ENCODE results near the gene CACNA2D2. TPM values are rescaled to one million over a fixed set of nuclear protein-coding genes. Genes with fewer than 3 reads are reported as not detected.

The CACNA2D2 gene
- total and polyA plus RNA-seq, 2 of the 13 experiments (the other 11 are each of a cell fraction or from before 2014, with no cell fraction given), result not detected

GRCh38 chr3:50425911-50426310 is 77.5 kb downstream of the CACNA2D2 start:
- ChIA-PET CTCF (ENCODE audit: low intra/inter-chr PET ratio, low total read pairs) (no interaction called here), POLR2A (no interaction called here)
- peaks cover 4 to 48% of the 10 kb centered on the region in 2 experiments; a peak in 2 of 5 replicates for H3K27me3 ChIP-seq (ENCODE audit: control insufficient read depth in 1 of 2, insufficient read depth in 2 of 2, low read length in 2 of 2)
- in situ Hi-C loops (cut with HindIII; ENCODE audit: extremely low pct_ligation_motif_present, low pct_unique_long_range_greater_than_20kb) (no loop called here), intact Hi-C loops (cut with micrococcal nuclease; ENCODE audit: unreplicated experiment) (no loop called here)
- 0 out of 2 replicates have a peak, but pooled peaks cover 2% of the 10 kb centered on the region for H4K20me1 ChIP-seq (ENCODE audit: insufficient read depth, low read length)
- peaks cover 36% of the 10 kb centered on the region for H3K4me1 ChIP-seq (ENCODE audit: insufficient read depth, low read length)
- no peak overlapping the region for H3K4me3 ChIP-seq (replicated peaks in 1 of 3; ENCODE audit: insufficient read depth in 1 of 3, low read depth in 2 of 3, low read length in 3 of 3)
- H3K27ac ChIP-seq (ENCODE audit: extremely low read length, insufficient read depth, low read length), result no peak overlapping the region
- no peaks in the 10 kb centered on the region for H3K36me3 ChIP-seq (replicated peaks in 1 of 2; ENCODE audit: control insufficient read depth in 1 of 2, insufficient read depth in 2 of 2, low read length in 2 of 2)
- TF ChIP-seq ZSCAN5A (CRISPR knock-in tag; IDR thresholded peaks at IDR 0.05; ENCODE audit: borderline replicate concordance) (no peak), ZNF670 (CRISPR knock-in tag; IDR thresholded peaks at IDR 0.05; ENCODE audit: borderline replicate concordance) (no peak), ZFP36 (IDR thresholded peaks at IDR 0.05; ENCODE audit: borderline replicate concordance, low read depth, low read length, partially characterized antibody) (no peak), U2AF2 (IDR thresholded peaks at IDR 0.05; ENCODE audit: low read depth, low read length) (no peak), MAFF (IDR thresholded peaks at IDR 0.05; ENCODE audit: low read depth, low read length) (no peak)
- BruUV-seq (replicated peaks), result no TSS peak
- no peaks in the 10 kb centered on the region for H3K9me3 ChIP-seq (ENCODE audit: low read length)
- no peaks in the 10 kb centered on the region for H3K79me2 ChIP-seq (ENCODE audit: insufficient read depth, low read length)
- no peak overlapping the region for H2AFZ ChIP-seq (ENCODE audit: low read length)
- 0% methylated on average over 3 of the region's 5 CpGs for WGBS (ENCODE audit: low lambda C conversion rate)
- no peak for ATAC-seq
- H3K4me2 ChIP-seq (ENCODE audit: low read depth, low read length), result no peak overlapping the region
- no peak for DNase-seq (ENCODE audit: low spot score)
- no peak overlapping the region for H3K9ac ChIP-seq (ENCODE audit: insufficient read depth, low read depth, low read length)
- no peak for FAIRE-seq

- no peak overlapping the region for H3K9ac ChIP-seq (ENCODE audit: insufficient read depth, low read depth, low read length)
- no peaks in the 10 kb centered on the region for H3K9me3 ChIP-seq (ENCODE audit: low read length)
- CTCF ChIA-PET (ENCODE audit: low intra/inter-chr PET ratio, low total read pairs), result no interaction called here
- no TSS peak for BruUV-seq (replicated peaks)
- H3K4me3 ChIP-seq (replicated peaks in 1 of 3; ENCODE audit: insufficient read depth in 1 of 3, low read depth in 2 of 3, low read length in 3 of 3), result no peak overlapping the region
- no peaks in the 10 kb centered on the region for H3K79me2 ChIP-seq (ENCODE audit: insufficient read depth, low read length)
- H3K4me2 ChIP-seq (ENCODE audit: low read depth, low read length), result 0 out of 2 replicates have a peak overlapping the region, but pooled peaks have one; percentile 3
- peaks cover 4 to 33% of the 10 kb centered on the region in 2 experiments; a peak in 3 of 5 replicates for H3K27me3 ChIP-seq (ENCODE audit: control insufficient read depth in 1 of 2, insufficient read depth in 2 of 2, low read length in 2 of 2)
- H2AFZ ChIP-seq (ENCODE audit: low read length), result no peak overlapping the region
- in situ Hi-C loops (cut with HindIII; ENCODE audit: extremely low pct_ligation_motif_present, low pct_unique_long_range_greater_than_20kb), result no loop called here
- DNase-seq (ENCODE audit: low spot score) (peak; percentile 50), ATAC-seq (peak; percentile 66), FAIRE-seq (no peak)
- WGBS (ENCODE audit: low lambda C conversion rate), result no CpG with 5 or more reads among the region's 7 CpGs
- H3K27ac ChIP-seq (ENCODE audit: extremely low read length, insufficient read depth, low read length), result no peak overlapping the region
- intact Hi-C loops (cut with micrococcal nuclease; ENCODE audit: unreplicated experiment), result no loop called here
- peaks cover 36% of the 10 kb centered on the region for H3K4me1 ChIP-seq (ENCODE audit: insufficient read depth, low read length)
- POLR2A ChIA-PET, result interaction anchor here (1.2 kb wide), 1 partner anchor 73 kb away, joined by 3 read pairs; the partner anchor contains the start of genes CYB561D2 and NPRL2
- H3K36me3 ChIP-seq (replicated peaks in 1 of 2; ENCODE audit: control insufficient read depth in 1 of 2, insufficient read depth in 2 of 2, low read length in 2 of 2), result no peaks in the 10 kb centered on the region
- 0 out of 2 replicates have a peak, but pooled peaks cover 2% of the 10 kb centered on the region for H4K20me1 ChIP-seq (ENCODE audit: insufficient read depth, low read length)
- TF ChIP-seq BCL6 (CRISPR knock-in tag; IDR thresholded peaks at IDR 0.05), result 0 out of 2 replicates have a peak, but pooled peaks have one; percentile 21
- TF ChIP-seq FOXA3 (CRISPR knock-in tag; IDR thresholded peaks at IDR 0.05), result peak; percentile 81
- TF ChIP-seq ZXDC (CRISPR knock-in tag; IDR thresholded peaks at IDR 0.05), result no peak
- peak; percentile 46; the same call in 1 of the 2 replicates for TF ChIP-seq ZNF768 (CRISPR knock-in tag; IDR thresholded peaks at IDR 0.05)
- no peak for TF ChIP-seq FIP1L1 (IDR thresholded peaks at IDR 0.05; ENCODE audit: borderline replicate concordance, insufficient read depth, low read depth, low read length)
- TF ChIP-seq ZNF34 (CRISPR knock-in tag; IDR thresholded peaks at IDR 0.05; ENCODE audit: borderline replicate concordance), result no peak
- TF ChIP-seq U2AF2 (IDR thresholded peaks at IDR 0.05; ENCODE audit: low read depth, low read length), result no peak
- no peak for TF ChIP-seq ZBTB8A (CRISPR knock-in tag; IDR thresholded peaks at IDR 0.05; ENCODE audit: borderline replicate concordance, low read depth)
- no peak for TF ChIP-seq SOX13 (IDR thresholded peaks at IDR 0.05)
- peak in 1 of 2 experiments; percentile 31; a peak in 1 of 4 replicates for TF ChIP-seq SOX13 (CRISPR knock-in tag; conservative IDR thresholded peaks at IDR 0.05 in 1 of 2, IDR thresholded peaks at IDR 0.05 in 1 of 2)
- TF ChIP-seq PHF8 (CRISPR knock-in tag; IDR thresholded peaks at IDR 0.05), result 0 out of 2 replicates have a peak, but pooled peaks have one; percentile 16
Measured at GRCh38 chr3:50423543-50423942, 79.9 kb downstream of the CACNA2D2 start.

All from HepG2 (cell line).